ENCODE results near the gene SORCS2. TPM values are rescaled to one million over a fixed set of nuclear protein-coding genes. Genes with fewer than 3 reads are reported as not detected.

SORCS2 gene
- total and polyA plus RNA-seq, 3 donors from 2014 or later, result 2.7 to 4.6 (median 2.9) TPM

- no peak overlapping the region for H3K4me3 ChIP-seq
- no peak for TF ChIP-seq POLR2A (IDR thresholded peaks at IDR 0.05)
- TF ChIP-seq, protein P1, sequence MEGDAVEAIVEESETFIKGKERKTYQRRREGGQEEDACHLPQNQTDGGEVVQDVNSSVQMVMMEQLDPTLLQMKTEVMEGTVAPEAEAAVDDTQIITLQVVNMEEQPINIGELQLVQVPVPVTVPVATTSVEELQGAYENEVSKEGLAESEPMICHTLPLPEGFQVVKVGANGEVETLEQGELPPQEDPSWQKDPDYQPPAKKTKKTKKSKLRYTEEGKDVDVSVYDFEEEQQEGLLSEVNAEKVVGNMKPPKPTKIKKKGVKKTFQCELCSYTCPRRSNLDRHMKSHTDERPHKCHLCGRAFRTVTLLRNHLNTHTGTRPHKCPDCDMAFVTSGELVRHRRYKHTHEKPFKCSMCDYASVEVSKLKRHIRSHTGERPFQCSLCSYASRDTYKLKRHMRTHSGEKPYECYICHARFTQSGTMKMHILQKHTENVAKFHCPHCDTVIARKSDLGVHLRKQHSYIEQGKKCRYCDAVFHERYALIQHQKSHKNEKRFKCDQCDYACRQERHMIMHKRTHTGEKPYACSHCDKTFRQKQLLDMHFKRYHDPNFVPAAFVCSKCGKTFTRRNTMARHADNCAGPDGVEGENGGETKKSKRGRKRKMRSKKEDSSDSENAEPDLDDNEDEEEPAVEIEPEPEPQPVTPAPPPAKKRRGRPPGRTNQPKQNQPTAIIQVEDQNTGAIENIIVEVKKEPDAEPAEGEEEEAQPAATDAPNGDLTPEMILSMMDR (IDR thresholded peaks at IDR 0.05), result no peak
- DNase-seq, result no peak
- no peaks in the 10 kb centered on the region for H3K36me3 ChIP-seq (ENCODE audit: low read depth, missing control alignments)
- no peaks in the 10 kb centered on the region for H3K4me1 ChIP-seq
- no peak overlapping the region for H3K27ac ChIP-seq
- intact Hi-C loops (cut with DNase I; ENCODE audit: low total_unique reads), result no loop called here
- no peaks in the 10 kb centered on the region for H3K9me3 ChIP-seq
- H3K27me3 ChIP-seq, result no peaks in the 10 kb centered on the region
- WGBS, 2 donors, result 86 to 87% methylated on average over 12 of the region's 12 CpGs
These were observed 573.3 kb downstream of the SORCS2 start for GRCh38 chr4:7765666-7766065.

DNA sequence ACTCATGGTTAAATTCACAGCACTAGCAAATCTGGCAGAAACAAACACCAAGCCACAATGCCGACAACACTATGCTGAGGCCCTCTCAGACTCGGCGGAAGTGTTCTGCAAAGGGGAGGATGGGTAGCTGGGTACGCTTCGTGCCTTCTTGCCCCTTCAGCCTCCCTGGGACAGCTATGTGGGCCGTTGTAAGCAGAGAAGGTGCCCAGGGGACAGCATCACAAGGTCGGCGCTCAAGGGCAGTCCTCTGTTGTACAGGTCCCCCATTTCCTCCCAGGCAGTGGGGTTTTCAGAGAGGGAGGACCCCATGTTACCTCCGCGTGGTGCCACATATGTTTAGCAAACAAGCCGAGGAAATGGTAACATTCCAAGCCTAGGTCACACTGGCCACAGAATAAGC, 573.7 kb downstream of the SORCS2 start:
- Histone ChIP-seq H3K27me3 (no peaks in the 10 kb centered on the region), H3K27ac (no peak overlapping the region), H3K4me1 (no peaks in the 10 kb centered on the region), H3K36me3 (ENCODE audit: low read depth, missing control alignments) (no peaks in the 10 kb centered on the region), H3K9me3 (no peaks in the 10 kb centered on the region), H3K4me3 (no peak overlapping the region)
- TF ChIP-seq POLR2A (IDR thresholded peaks at IDR 0.05), result no peak
- TF ChIP-seq, protein P1 (IDR thresholded peaks at IDR 0.05), result no peak
- 85 to 91% methylated on average over 8 to 11 of the region's 11 CpGs for WGBS, 2 donors
- DNase-seq, result no peak
- intact Hi-C loops (cut with DNase I; ENCODE audit: low total_unique reads), result no loop called here

DNA sequence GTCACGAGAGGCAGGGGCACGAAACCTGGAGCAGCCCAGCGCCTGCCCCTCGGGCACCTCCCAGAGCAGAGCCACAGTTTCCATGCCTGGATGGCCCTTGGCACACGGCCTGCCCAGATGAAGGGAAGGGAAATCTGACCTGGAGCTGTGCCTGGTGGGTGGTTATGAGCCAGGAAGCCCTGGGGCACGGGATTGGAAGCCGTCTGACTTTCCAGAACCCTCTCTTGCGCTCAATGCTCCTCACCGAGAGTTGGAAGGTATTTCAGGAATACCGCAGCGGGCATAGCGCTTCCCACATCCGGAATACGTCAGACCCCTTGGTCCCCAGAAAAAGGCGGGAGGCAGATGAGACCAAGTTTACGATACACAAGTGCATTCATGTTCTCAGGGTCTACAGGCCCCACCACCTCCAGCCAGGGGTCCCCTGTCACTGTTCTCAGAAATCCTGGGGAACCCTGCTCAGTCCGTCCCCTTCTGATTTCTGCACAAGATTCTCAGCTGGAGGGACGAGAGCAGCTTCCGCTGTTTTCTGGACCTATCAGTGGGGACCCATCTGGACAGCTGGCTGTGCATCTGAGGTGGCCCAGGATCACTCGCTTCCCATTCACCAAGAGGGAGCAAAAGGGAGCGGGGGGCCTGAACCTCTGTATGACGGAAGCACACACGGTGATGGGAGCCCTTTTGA, 574.5 kb downstream of the SORCS2 start:
- 90 to 95% methylated on average over 22 to 23 of the region's 23 CpGs for WGBS, 2 donors
- Histone ChIP-seq H3K9me3 (no peaks in the 10 kb centered on the region), H3K36me3 (ENCODE audit: low read depth, missing control alignments) (no peaks in the 10 kb centered on the region), H3K4me1 (no peaks in the 10 kb centered on the region), H3K27ac (no peak overlapping the region), H3K27me3 (no peaks in the 10 kb centered on the region), H3K4me3 (no peak overlapping the region)
- intact Hi-C loops (cut with DNase I; ENCODE audit: low total_unique reads), result no loop called here
- DNase-seq, result no peak
- no peak for TF ChIP-seq POLR2A (IDR thresholded peaks at IDR 0.05)

DNA sequence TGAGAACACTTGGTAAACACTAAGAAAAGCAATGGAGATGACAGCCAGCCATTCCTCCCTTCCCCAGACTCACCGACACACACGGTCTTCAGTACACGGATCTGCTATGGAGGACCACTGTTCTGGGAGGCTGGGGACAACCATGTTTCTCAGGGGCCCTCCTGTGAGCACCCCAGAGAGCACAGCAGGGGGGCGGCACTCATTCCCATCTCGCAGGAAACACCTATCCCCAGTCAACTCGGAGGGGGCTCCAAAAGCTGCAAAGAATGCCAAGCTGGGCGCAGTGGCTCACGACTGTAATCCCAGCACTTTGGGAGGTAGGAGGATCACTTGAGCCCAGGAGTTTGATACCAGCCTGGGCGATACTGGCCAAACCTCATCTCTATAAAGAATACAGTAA, 575.2 kb downstream of the SORCS2 start:
- no peak overlapping the region for H3K27ac ChIP-seq
- 62 to 79% methylated on average over 8 of the region's 9 CpGs for WGBS, 2 donors
- H3K36me3 ChIP-seq (ENCODE audit: low read depth, missing control alignments), result no peaks in the 10 kb centered on the region
- H3K9me3 ChIP-seq, result no peaks in the 10 kb centered on the region
- no peak overlapping the region for H3K4me3 ChIP-seq
- no peaks in the 10 kb centered on the region for H3K4me1 ChIP-seq
- H3K27me3 ChIP-seq, result no peaks in the 10 kb centered on the region
- no peak for DNase-seq
- intact Hi-C loops (cut with DNase I; ENCODE audit: low total_unique reads), result no loop called here
- no peak for TF ChIP-seq POLR2A (IDR thresholded peaks at IDR 0.05)

DNA sequence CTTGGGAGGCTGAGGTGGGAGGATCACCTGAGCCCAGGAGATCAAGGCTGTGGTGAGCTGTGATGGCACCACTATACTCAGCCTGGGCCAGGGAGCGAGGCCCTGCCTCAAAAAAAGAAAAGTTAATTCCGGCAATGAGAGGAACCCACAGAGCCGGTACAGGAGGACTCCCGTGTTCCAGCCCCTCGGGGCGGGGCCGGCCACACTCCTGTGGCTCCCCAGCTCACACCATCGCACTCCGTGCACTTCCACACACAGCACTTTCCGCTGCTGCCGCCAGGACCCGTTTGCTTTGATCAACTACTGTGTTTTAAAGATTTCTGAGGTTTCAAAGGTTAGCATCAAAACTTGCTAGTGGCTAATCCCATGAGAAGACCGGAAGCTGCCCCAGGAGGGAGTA, 575.6 kb downstream of the SORCS2 start:
- Histone ChIP-seq H3K4me1 (no peaks in the 10 kb centered on the region), H3K4me3 (no peak overlapping the region)
- intact Hi-C loops (cut with DNase I; ENCODE audit: low total_unique reads), result no loop called here

More for the DNA sequence above, 575.6 kb downstream of the SORCS2 start:
- H3K27me3 ChIP-seq, result no peaks in the 10 kb centered on the region
- WGBS, 2 donors, result 87 to 91% methylated on average over 13 of the region's 13 CpGs
- TF ChIP-seq POLR2A (IDR thresholded peaks at IDR 0.05), result no peak
- TF ChIP-seq, protein P1 (IDR thresholded peaks at IDR 0.05), result no peak
- H3K36me3 ChIP-seq (ENCODE audit: low read depth, missing control alignments), result no peaks in the 10 kb centered on the region
- DNase-seq, result no peak
- H3K27ac ChIP-seq, result no peak overlapping the region
- no peaks in the 10 kb centered on the region for H3K9me3 ChIP-seq
